Globus pallidus (tissue), 1 donor: ENCODE data around the gene CACNA1H.

ENCODE experiments used
- DNase-seq: peaks from one replicate; pipeline ENCODE4 v3.0.0-alpha.2; 2015; ENCODE audit warnings: low spot score

The CACNA1H gene

GRCh38 chr16:1158456-1159324 is 5.8 kb downstream of the CACNA1H start:
- DNase-seq: no peak

- no peak for DNase-seq
Measured at GRCh38 chr16:1159325-1159972, 6.5 kb downstream of the CACNA1H start.

GRCh38 chr16:1159973-1160772 is 7.3 kb downstream of the CACNA1H start:
- DNase-seq: peak; percentile 24

- no peak for DNase-seq
Measured at GRCh38 chr16:1160773-1161348, 8.0 kb downstream of the CACNA1H start.

GRCh38 chr16:1162701-1163566 is 10.0 kb downstream of the CACNA1H start:
- DNase-seq: no peak

- DNase-seq: peak; percentile 22
Measured at GRCh38 chr16:1163567-1164055, 10.7 kb downstream of the CACNA1H start.

GRCh38 chr16:1164382-1164781 is 11.5 kb downstream of the CACNA1H start:
- DNase-seq: no peak

- no peak for DNase-seq
Measured at GRCh38 chr16:1164975-1165374, 12.1 kb downstream of the CACNA1H start.

- DNase-seq: no peak
Measured at GRCh38 chr16:1165511-1165910, 12.6 kb downstream of the CACNA1H start.

GRCh38 chr16:1167276-1168107 is 14.6 kb downstream of the CACNA1H start:
- peak; percentile 26 for DNase-seq

GRCh38 chr16:1168837-1169236 is 15.9 kb downstream of the CACNA1H start:
- no peak for DNase-seq

- DNase-seq: no peak
Measured at GRCh38 chr16:1169285-1170075, 16.6 kb downstream of the CACNA1H start.

GRCh38 chr16:1170076-1170418 is 17.1 kb downstream of the CACNA1H start:
- no peak for DNase-seq

GRCh38 chr16:1171001-1171400 is 18.1 kb downstream of the CACNA1H start:
- DNase-seq: no peak

GRCh38 chr16:1171854-1172428 is 19.0 kb downstream of the CACNA1H start:
- no peak for DNase-seq

GRCh38 chr16:1172651-1173050 is 19.7 kb downstream of the CACNA1H start:
- DNase-seq: no peak

GRCh38 chr16:1173788-1174451 is 21.0 kb downstream of the CACNA1H start:
- DNase-seq: no peak
